ENCODE measurements around the gene DTHD1. TPM values are rescaled to one million over a fixed set of nuclear protein-coding genes. Genes with fewer than 3 reads are reported as not detected.

The DTHD1 gene
- total and polyA plus RNA-seq, 2 donors (not counting 3 experiments of a cell fraction or from before 2014, with no cell fraction given) = not detected

- no peaks in the 10 kb centered on the region for H3K36me3 ChIP-seq (ENCODE audit: control insufficient read depth in 2 of 2, extremely low read depth in 1 of 2, insufficient read depth in 2 of 2, low read length in 2 of 2)
- intact Hi-C loops (cut with micrococcal nuclease) = no loop called here
- no peak overlapping the region for H3K4me3 ChIP-seq (replicated peaks in 1 of 3; ENCODE audit: insufficient read depth in 1 of 3, low read depth in 1 of 3, low read length in 3 of 3)
- CTCF ChIA-PET = no interaction called here
- no peak overlapping the region for H3K27ac ChIP-seq (ENCODE audit: insufficient read depth, low read depth, low read length)
- no TSS peak for BruUV-seq (replicated peaks)
- no peaks in the 10 kb centered on the region for H3K4me1 ChIP-seq (ENCODE audit: control insufficient read depth, extremely low read depth, insufficient read depth, low read length)
- POLR2A ChIA-PET = no interaction called here
- FAIRE-seq (no peak), DNase-seq (ENCODE audit: low read depth, low spot score) (no peak)
- H3K4me2 ChIP-seq (ENCODE audit: insufficient read depth, low read length) = no peak overlapping the region
- H2AFZ ChIP-seq (ENCODE audit: low read depth, low read length) = no peak overlapping the region
- dilution Hi-C loops (cut with MboI; ENCODE audit: extremely low pct_ligation_motif_present, low sequenced_read_pairs) = no loop called here
- TF ChIP-seq MYC (IDR thresholded peaks at IDR 0.05; ENCODE audit: low read depth, low read length) (no peak), POLR2A (IDR thresholded peaks at IDR 0.05; ENCODE audit: low read depth, low read length) (no peak), JUN (IDR thresholded peaks at IDR 0.05; ENCODE audit: borderline replicate concordance, insufficient read depth, insufficient read length, low read depth) (no peak), GATA2 (IDR thresholded peaks at IDR 0.05; ENCODE audit: insufficient read depth, insufficient read length, low read depth, low read length) (no peak), FOS (IDR thresholded peaks at IDR 0.05; ENCODE audit: borderline replicate concordance, insufficient read depth, low read length) (no peak), EZH2 (IDR thresholded peaks at IDR 0.05; ENCODE audit: borderline replicate concordance, low read depth, low read length, severe bottlenecking) (no peak)
- TF ChIP-seq, protein P1, sequence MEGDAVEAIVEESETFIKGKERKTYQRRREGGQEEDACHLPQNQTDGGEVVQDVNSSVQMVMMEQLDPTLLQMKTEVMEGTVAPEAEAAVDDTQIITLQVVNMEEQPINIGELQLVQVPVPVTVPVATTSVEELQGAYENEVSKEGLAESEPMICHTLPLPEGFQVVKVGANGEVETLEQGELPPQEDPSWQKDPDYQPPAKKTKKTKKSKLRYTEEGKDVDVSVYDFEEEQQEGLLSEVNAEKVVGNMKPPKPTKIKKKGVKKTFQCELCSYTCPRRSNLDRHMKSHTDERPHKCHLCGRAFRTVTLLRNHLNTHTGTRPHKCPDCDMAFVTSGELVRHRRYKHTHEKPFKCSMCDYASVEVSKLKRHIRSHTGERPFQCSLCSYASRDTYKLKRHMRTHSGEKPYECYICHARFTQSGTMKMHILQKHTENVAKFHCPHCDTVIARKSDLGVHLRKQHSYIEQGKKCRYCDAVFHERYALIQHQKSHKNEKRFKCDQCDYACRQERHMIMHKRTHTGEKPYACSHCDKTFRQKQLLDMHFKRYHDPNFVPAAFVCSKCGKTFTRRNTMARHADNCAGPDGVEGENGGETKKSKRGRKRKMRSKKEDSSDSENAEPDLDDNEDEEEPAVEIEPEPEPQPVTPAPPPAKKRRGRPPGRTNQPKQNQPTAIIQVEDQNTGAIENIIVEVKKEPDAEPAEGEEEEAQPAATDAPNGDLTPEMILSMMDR (IDR thresholded peaks at IDR 0.05; ENCODE audit: extremely low read depth in 1 of 2, insufficient read depth in 1 of 2, low read depth in 1 of 2, low read length in 2 of 2) = no peak
- no peaks in the 10 kb centered on the region for H4K20me1 ChIP-seq (replicated peaks; ENCODE audit: control insufficient read depth, extremely low read depth, insufficient read depth, low read length)
- no peaks in the 10 kb centered on the region for H3K9me1 ChIP-seq (replicated peaks; ENCODE audit: control insufficient read depth, extremely low read depth, insufficient read depth, low read length)
- H3K9me3 ChIP-seq (replicated peaks; ENCODE audit: control insufficient read depth, insufficient read depth, low read length) = no peaks in the 10 kb centered on the region
- H3K9ac ChIP-seq (replicated peaks; ENCODE audit: extremely low read depth, insufficient read depth, low read length) = no peak overlapping the region
- no peaks in the 10 kb centered on the region for H3K27me3 ChIP-seq (ENCODE audit: control insufficient read depth in 2 of 2, insufficient read depth in 2 of 2, low read length in 2 of 2)
- H3K79me2 ChIP-seq (ENCODE audit: control insufficient read depth, insufficient read depth, low read length) = no peaks in the 10 kb centered on the region
Observed at GRCh38 chr4:36385951-36386571, 104.6 kb downstream of the DTHD1 start.
